HG03457 (cell line): ENCODE results near the gene ADAMTS19.
"Not testable (repeated sequence)": the region's sequence is repeated elsewhere in the genome, so short reads cannot be mapped to it uniquely, and the experiment has no call there.

Experiments
- ATAC-seq: cut with Tn5 transposase; IDR thresholded peaks from one replicate; pipeline ENCODE4 v1.9.1; 2021; ENCODE audit warnings: moderate number of reproducible peaks; ENCODE audit not compliant: unreplicated experiment

ADAMTS19 gene

GRCh38 chr5:129591508-129592160 is 131.5 kb downstream of the ADAMTS19 start:
- no peak for ATAC-seq

GRCh38 chr5:129593525-129593924 is 133.4 kb downstream of the ADAMTS19 start:
- ATAC-seq, result no peak

GRCh38 chr5:129601576-129601975 is 141.5 kb downstream of the ADAMTS19 start:
- ATAC-seq, result no peak

- ATAC-seq, result no peak
These were observed 148.3 kb downstream of the ADAMTS19 start for GRCh38 chr5:129608350-129608749.

- ATAC-seq, result peak; percentile 93
These were observed 149.6 kb downstream of the ADAMTS19 start for GRCh38 chr5:129609710-129610109.

GRCh38 chr5:129616517-129616916 is 156.4 kb downstream of the ADAMTS19 start:
- no peak for ATAC-seq

- no peak for ATAC-seq
These were observed 157.1 kb downstream of the ADAMTS19 start for GRCh38 chr5:129617206-129617605.

- no peak for ATAC-seq
These were observed 159.7 kb downstream of the ADAMTS19 start for GRCh38 chr5:129619782-129620181.

GRCh38 chr5:129622531-129622930 is 162.4 kb downstream of the ADAMTS19 start:
- ATAC-seq, result peak; percentile 76

- ATAC-seq, result no peak
These were observed 169.5 kb downstream of the ADAMTS19 start for GRCh38 chr5:129629575-129629974.

GRCh38 chr5:129630101-129630500 is 170.0 kb downstream of the ADAMTS19 start:
- ATAC-seq, result no peak

GRCh38 chr5:129631961-129632360 is 171.9 kb downstream of the ADAMTS19 start:
- ATAC-seq, result no peak

GRCh38 chr5:129637501-129637900 is 177.4 kb downstream of the ADAMTS19 start:
- not testable (repeated sequence) for ATAC-seq

- no peak for ATAC-seq
These were observed 179.2 kb downstream of the ADAMTS19 start for GRCh38 chr5:129639331-129639730.

GRCh38 chr5:129652349-129653056 is 192.4 kb downstream of the ADAMTS19 start:
- no peak for ATAC-seq

GRCh38 chr5:129653057-129653375 is 192.9 kb downstream of the ADAMTS19 start:
- no peak for ATAC-seq

GRCh38 chr5:129653442-129653841 is 193.3 kb downstream of the ADAMTS19 start:
- no peak for ATAC-seq

- no peak for ATAC-seq
These were observed 196.9 kb downstream of the ADAMTS19 start for GRCh38 chr5:129656952-129657351.

GRCh38 chr5:129658801-129659200 is 198.7 kb downstream of the ADAMTS19 start:
- no peak for ATAC-seq

GRCh38 chr5:129661366-129662035 is 201.4 kb downstream of the ADAMTS19 start:
- no peak for ATAC-seq

- ATAC-seq, result no peak
These were observed 204.3 kb downstream of the ADAMTS19 start for GRCh38 chr5:129664336-129664937.
